K562 (cell line): Measurements from ENCODE around the gene TMEM117. TPM values are rescaled to one million over a fixed set of nuclear protein-coding genes. Genes with fewer than 3 reads are reported as not detected.

Source experiments
- ATAC-seq: fragments of 200-7000 bp; cut with Tn5 transposase; 3 replicates; pipeline ENCODE4 v1.9.1; 2020; ENCODE audit warnings: moderate library complexity
- BruUV-seq: library from RNA; stranded (reverse); fragments of 400-500 nt; replicated peaks from 2 replicates; lab custom pipeline; 2021; lab: Mats Ljungman, UMichigan
- CTCF ChIA-PET: fragments of 300-600 bp; formaldehyde crosslinking; extraction: SDS; loops from one replicate; lab custom pipeline; 2021; ENCODE audit warnings: low intra/inter-chr PET ratio; lab: Yijun Ruan, JAX
- POLR2A ChIA-PET: fragments of 300-600, 350-650 bp; sonication (Branson Sonifier 250); formaldehyde crosslinking; extraction: SDS; loops from one replicate; lab custom pipeline; 2021; ENCODE audit warnings: antibody characterized with exemption, inconsistent platforms; lab: Yijun Ruan, JAX
- DNase-seq, 4 experiments: peaks; one replicate each; pipeline versions ENCODE4 v3.0.0 to v3.0.0-alpha.2; 2011 to 2018; ENCODE audit warnings: low spot score in 3 of 4, mixed read lengths in 3 of 4; ENCODE audit errors: extremely low read depth in 1 of 4
- FAIRE-seq: peaks from 2 replicates; lab custom pipeline; 2011; peaks lifted over from hg19 to GRCh38; lab: Jason Lieb, UNC
- H2AFZ ChIP-seq: 2 replicates; pipeline ENCODE4 v1.6.0; 2011; ENCODE audit warnings: low read depth, low read length, control low read depth, inconsistent platforms
- H3K27ac ChIP-seq: fragments of 200-600 bp; 3 replicates; pipeline ENCODE4 v1.8.0; 2011; ENCODE audit warnings: low read depth, mild to moderate bottlenecking, control low read depth, inconsistent platforms, low read length, moderate library complexity, mixed read lengths; ENCODE audit errors: extremely low read depth
- H3K27me3 ChIP-seq, 2 experiments: fragments of 300-600 bp in 1 of 2; 2 replicates in 1 of 2; 3 replicates in 1 of 2; pipeline versions ENCODE4 v1.6.0 to v1.8.0; 2011; ENCODE audit warnings: inconsistent platforms in 2 of 2, low read length in 2 of 2, mild to moderate bottlenecking in 1 of 2, mixed read lengths in 1 of 2, moderate library complexity in 1 of 2; ENCODE audit not compliant: control insufficient read depth in 2 of 2, insufficient read depth in 2 of 2
- H3K36me3 ChIP-seq: fragments of 300-600 bp; 3 replicates; pipeline ENCODE4 v1.8.0; 2011; ENCODE audit warnings: mild to moderate bottlenecking, low read length, inconsistent platforms; ENCODE audit not compliant: control insufficient read depth, insufficient read depth
- H3K4me1 ChIP-seq, 2 experiments: fragments of 200-600 bp in 1 of 2; replicated peaks in 1 of 2; 2 replicates in 1 of 2; 3 replicates in 1 of 2; pipeline versions ENCODE4 v1.5.1 to v1.8.0; 2011; ENCODE audit warnings: inconsistent platforms in 2 of 2, low read length in 2 of 2, mild to moderate bottlenecking in 1 of 2, mixed read lengths in 1 of 2, moderate library complexity in 1 of 2; ENCODE audit not compliant: control insufficient read depth in 2 of 2, insufficient read depth in 2 of 2
- H3K4me2 ChIP-seq: 2 replicates; pipeline ENCODE4 v1.6.1; 2011; ENCODE audit warnings: low read length, control low read depth, inconsistent platforms, mixed read lengths; ENCODE audit not compliant: insufficient read depth
- H3K4me3 ChIP-seq: fragments of 200-600 bp; sonication (generic), shearing (Covaris generic); 2 replicates; pipeline ENCODE4 v1.5.1; 2016; ENCODE audit warnings: control low read depth, inconsistent platforms
- H3K79me2 ChIP-seq: fragments of 200-600 bp; 3 replicates; pipeline ENCODE4 v1.8.0; 2011; ENCODE audit warnings: low read length, inconsistent platforms; ENCODE audit not compliant: control insufficient read depth, insufficient read depth
- H3K9ac ChIP-seq, 2 experiments: 2 replicates each; pipeline versions ENCODE4 v1.6.0 to v1.6.1; 2011; ENCODE audit warnings: low read depth in 2 of 2, low read length in 2 of 2, control low read depth in 1 of 2, inconsistent platforms in 1 of 2, mild to moderate bottlenecking in 1 of 2, mixed read lengths in 1 of 2; ENCODE audit not compliant: insufficient read depth in 1 of 2
- H3K9me1 ChIP-seq: one replicate; pipeline ENCODE4 v1.6.0; 2011; ENCODE audit warnings: inconsistent platforms, mild to moderate bottlenecking, low read length, moderate library complexity; ENCODE audit not compliant: control insufficient read depth, insufficient read depth
- H3K9me3 ChIP-seq: replicated peaks from 2 replicates; pipeline ENCODE4 v1.5.1; 2011; ENCODE audit warnings: low read depth, low read length, inconsistent platforms; ENCODE audit not compliant: control insufficient read depth, insufficient read depth
- H4K20me1 ChIP-seq: replicated peaks from 2 replicates; pipeline ENCODE4 v1.6.1; 2011; ENCODE audit warnings: low read length, inconsistent platforms, mixed read lengths; ENCODE audit not compliant: control insufficient read depth, insufficient read depth
- ARHGAP35 ChIP-seq: fragments of 450-650 bp; IDR thresholded peaks from 2 replicates; pipeline ENCODE4 v1.6.1; 2018; ENCODE audit not compliant: partially characterized antibody
- CEBPB ChIP-seq: fragments of 450-650 bp; IDR thresholded peaks from 2 replicates; pipeline ENCODE4 v1.6.1; 2016; ENCODE audit warnings: missing genetic modification characterization, missing compliant biosample characterization
- EGR1 ChIP-seq: fragments of 450-650 bp; conservative IDR thresholded peaks from 2 replicates; pipeline ENCODE4 v1.6.1; 2017; ENCODE audit warnings: mild to moderate bottlenecking
- FOXA3 ChIP-seq, 2 experiments: fragments of 450-650 bp in 1 of 2; sonication (generic) in 1 of 2; formaldehyde crosslinking; IDR thresholded peaks in 1 of 2; conservative IDR thresholded peaks in 1 of 2; 2 replicates each; pipeline versions ENCODE4 v1.4.0 to v1.8.0; 2020 to 2022; ENCODE audit warnings: mild to moderate bottlenecking in 2 of 2, missing genetic modification reagents in 1 of 2
- PYGO2 ChIP-seq: fragments of 450-650 bp; IDR thresholded peaks from 2 replicates; pipeline ENCODE4 v1.6.1; 2016; ENCODE audit warnings: mild to moderate bottlenecking, missing genetic modification characterization, moderate library complexity, missing compliant biosample characterization
- SMARCA5 ChIP-seq: fragments of 450-650 bp; IDR thresholded peaks from 2 replicates; pipeline ENCODE4 v1.6.1; 2016
- ZBTB40 ChIP-seq, 2 experiments: fragments of 450-650 bp in 1 of 2; sonication (generic) in 1 of 2; formaldehyde crosslinking in 1 of 2; IDR thresholded peaks; 2 replicates each; pipeline versions ENCODE4 v1.7.1 to v1.9.0; 2016 to 2022; ENCODE audit warnings: inconsistent platforms in 1 of 2, mild to moderate bottlenecking in 1 of 2, missing genetic modification reagents in 1 of 2
- WGBS: fragments of 100-300 bp; shearing (Covaris generic); methylation state at CpG from one replicate; pipeline ENCODE4 v1.1.6; 2016; ENCODE audit warnings: low coverage, mixed read lengths; ENCODE audit not compliant: insufficient coverage; ENCODE audit errors: missing lambda C conversion rate; 5-methylcytosine and 5-hydroxymethylcytosine counted together
- in situ Hi-C: fragments of 300-500 bp; cut with MboI; formaldehyde crosslinking; loops from 4 replicates; pipeline ENCODE4 v1.15.0; 2018; ENCODE audit warnings: inconsistent platforms, mixed read lengths
- intact Hi-C: fragments of 100-400 bp; cut with micrococcal nuclease; formaldehyde crosslinking; loops from 2 replicates; pipeline ENCODE4 v1.14.2; 2022
- polyA plus RNA-seq, 8 experiments: library from polyadenylated mRNA; depleted of rRNA in 4 of 8; stranded (reverse) in 5 of 8; unstranded in 3 of 8; fragments of >200 nt; fragmentation: Nextera tagmentation in 2 of 8; fragmentation: Illumina TruSeq in 1 of 8; extraction: Ambion mirVana in 2 of 8; extraction: Trizol in 1 of 8; gene quantifications; 2 replicates each; pipeline versions ENCODE4 v1.2.1 to v1.2.3, GENCODE V29; 2011 to 2014; ENCODE audit warnings: inconsistent platforms in 1 of 8, missing spikeins in 1 of 8
- total RNA-seq, 7 experiments: library from RNA; depleted of rRNA in 6 of 7; stranded (reverse); fragments of >200 nt in 6 of 7; fragmentation: Illumina TruSeq in 2 of 7; extraction: Trizol in 2 of 7; gene quantifications; 2 replicates each; pipeline versions ENCODE4 v1.2.1 to v1.2.3, GENCODE V29; 2011 to 2021; ENCODE audit warnings: low replicate concordance in 1 of 7

TMEM117 gene
- total and polyA plus RNA-seq, 9 of the 15 experiments (the other 6 are each of a cell fraction or from before 2014, with no cell fraction given): 0.31 to 2.8 (median 1.0) TPM

GRCh38 chr12:43835264-43835655 lies 621 bp upstream of the TMEM117 start:
- Histone ChIP-seq H3K4me3 (peak overlapping the region; percentile 62), H3K4me2 (peak overlapping the region; percentile 69), H3K79me2 (no peaks in the 10 kb centered on the region), H3K9me3 (no peaks in the 10 kb centered on the region), H2AFZ (peak overlapping the region; percentile 84), H3K4me1 (peaks cover 0 to 14% of the 10 kb centered on the region in 2 experiments; a peak in 3 of 5 replicates), H3K27ac (peak overlapping the region; percentile 67; the same call in 1 of the 3 replicates), H3K9me1 (no peaks in the 10 kb centered on the region), H3K9ac (peak overlapping the region; percentile 75 to 93), H4K20me1 (no peaks in the 10 kb centered on the region), H3K36me3 (no peaks in the 10 kb centered on the region), H3K27me3 (peaks cover 0 to 3% of the 10 kb centered on the region in 2 experiments; a peak in 4 of 5 replicates)
- ChIA-PET CTCF (no interaction called here), POLR2A (interaction anchor here (0.9 to 2.1 kb wide), 4 partner anchors 8 to 1114 kb away, joined by 3 to 8 read pairs (median 4); no protein-coding TSS in a partner anchor)
- TF ChIP-seq ARHGAP35 (peak; percentile 22), CEBPB (tag) (no peak), PYGO2 (no peak), EGR1 (0 out of 2 replicates have a peak, but pooled peaks have one; percentile 21), FOXA3 (CRISPR knock-in tag; conservative IDR thresholded peaks at IDR 0.05 in 1 of 2, IDR thresholded peaks at IDR 0.05 in 1 of 2) (0 out of 4 replicates have a peak, but pooled peaks of 1 of the 2 experiments have one; percentile 20), SMARCA5 (peak; percentile 35; the same call in 1 of the 2 replicates), ZBTB40 (IDR thresholded peaks at IDR 0.05) (peak; percentile 22; the same call in 1 of the 2 replicates), ZBTB40 (CRISPR knock-in tag; IDR thresholded peaks at IDR 0.05) (no peak)
- BruUV-seq: no TSS peak
- in situ Hi-C loops: no loop called here
- ATAC-seq: peak; percentile 26; the same call in 2 of the 3 replicates
- FAIRE-seq: no peak
- intact Hi-C loops: no loop called here
- no peak for DNase-seq
- WGBS: 57% methylated on average over 6 of the region's 6 CpGs
